ENCODE data around the gene ANXA6.

The ANXA6 gene

GRCh38 chr5:151126199-151126645 lies 31.4 kb downstream of the ANXA6 start:
- DNase-seq, result peak; percentile 9

DNA sequence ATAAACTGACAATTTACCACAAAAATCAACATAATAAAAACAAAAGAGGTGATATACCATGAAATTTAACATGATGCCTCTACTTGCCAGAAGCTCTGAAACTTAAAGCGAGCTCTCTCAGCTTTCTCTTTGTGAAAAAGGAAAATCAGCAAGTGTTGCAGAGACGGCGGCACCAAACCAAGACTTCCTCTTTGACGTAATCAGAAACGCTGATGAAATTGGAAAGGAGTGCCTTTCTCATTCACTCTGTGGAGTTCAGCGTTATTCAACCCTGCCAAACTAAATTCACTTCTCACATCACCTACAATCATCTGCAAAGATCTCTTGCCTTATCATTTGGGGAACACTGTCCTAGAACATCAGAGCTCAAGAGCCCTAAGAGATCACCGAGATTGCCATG lies 32.2 kb downstream of the ANXA6 start:
- DNase-seq, result peak; percentile 51

DNA sequence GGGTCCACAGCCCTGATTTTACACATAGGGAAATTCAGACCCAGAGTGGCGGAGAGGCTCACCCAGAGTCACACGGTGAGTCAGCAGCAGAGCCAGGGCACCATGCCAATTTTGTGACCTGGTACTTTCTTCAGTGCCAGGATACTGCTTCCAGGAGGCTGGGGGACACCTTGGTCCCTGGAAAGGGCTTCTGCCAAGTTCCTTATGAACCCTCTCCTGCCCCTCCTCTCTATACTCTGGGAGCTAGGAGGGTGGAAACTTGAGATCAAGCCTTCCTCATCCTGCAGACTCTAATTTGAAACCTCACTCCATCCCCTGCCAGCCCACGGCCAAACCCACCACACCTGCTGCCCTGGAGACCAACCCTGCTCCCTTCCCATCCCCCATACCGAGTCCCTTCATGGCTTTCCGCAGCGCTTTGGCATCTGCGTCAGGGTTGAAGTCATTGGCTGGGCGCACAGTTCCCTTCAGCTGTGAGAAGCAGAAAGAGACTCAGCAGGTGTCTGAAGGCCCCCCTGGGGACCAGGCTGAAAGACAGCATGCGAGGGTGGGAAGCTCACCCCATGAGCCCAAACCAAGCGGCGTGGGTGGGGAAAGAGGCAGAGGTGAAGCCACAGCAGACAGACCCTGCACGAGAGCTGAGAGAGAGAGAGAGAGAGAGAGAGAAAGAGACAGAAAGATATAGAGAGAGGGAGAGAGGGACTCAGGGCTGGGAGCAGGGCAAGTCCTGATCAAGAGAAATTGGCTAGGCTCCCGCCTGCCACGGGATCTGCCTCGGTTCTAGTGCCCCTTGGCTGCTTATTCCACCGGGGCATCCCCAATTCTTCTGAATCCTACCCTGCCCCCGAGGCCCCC lies 33.5 kb downstream of the ANXA6 start:
- no peak for DNase-seq

DNA sequence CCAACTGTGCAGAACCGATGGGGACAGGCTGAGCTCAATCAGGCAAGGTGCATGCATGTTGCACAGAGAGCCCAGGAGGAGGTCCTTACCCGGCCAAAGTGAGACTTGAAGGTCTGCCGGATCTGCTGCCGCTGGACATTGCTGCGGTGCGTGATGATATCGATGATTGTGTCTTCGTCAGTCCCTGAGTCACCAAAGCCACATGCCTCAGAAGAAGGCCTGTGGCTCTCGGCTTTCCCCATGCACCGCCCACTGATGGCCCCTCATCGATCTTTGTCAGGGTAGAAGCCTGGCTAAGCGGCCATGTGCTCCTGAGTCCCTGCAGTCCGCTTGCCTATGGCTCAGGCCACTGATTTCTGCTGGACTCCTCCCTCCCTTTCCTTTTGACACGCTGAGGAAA lies 34.8 kb downstream of the ANXA6 start:
- DNase-seq, result no peak

DNA sequence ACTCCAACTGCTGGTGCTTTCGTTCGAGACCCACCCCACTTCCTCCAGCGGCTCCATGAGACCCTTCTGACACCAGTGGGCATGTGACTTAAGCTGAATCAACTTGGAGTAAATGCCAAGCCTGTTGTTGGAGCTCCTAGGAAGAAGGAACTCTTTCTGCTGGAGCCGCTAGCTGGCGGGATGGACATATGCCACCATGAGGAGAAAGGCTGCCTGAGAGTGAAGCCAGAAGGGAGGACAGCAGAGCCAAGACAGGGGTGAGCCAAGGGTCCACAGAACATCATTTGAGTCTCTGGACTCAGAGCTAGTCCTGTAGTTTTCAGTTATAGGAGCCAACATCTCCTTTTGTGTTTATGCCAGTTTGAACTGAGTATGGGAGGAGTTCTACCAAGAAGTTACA lies 35.9 kb downstream of the ANXA6 start:
- DNase-seq, result no peak

DNA sequence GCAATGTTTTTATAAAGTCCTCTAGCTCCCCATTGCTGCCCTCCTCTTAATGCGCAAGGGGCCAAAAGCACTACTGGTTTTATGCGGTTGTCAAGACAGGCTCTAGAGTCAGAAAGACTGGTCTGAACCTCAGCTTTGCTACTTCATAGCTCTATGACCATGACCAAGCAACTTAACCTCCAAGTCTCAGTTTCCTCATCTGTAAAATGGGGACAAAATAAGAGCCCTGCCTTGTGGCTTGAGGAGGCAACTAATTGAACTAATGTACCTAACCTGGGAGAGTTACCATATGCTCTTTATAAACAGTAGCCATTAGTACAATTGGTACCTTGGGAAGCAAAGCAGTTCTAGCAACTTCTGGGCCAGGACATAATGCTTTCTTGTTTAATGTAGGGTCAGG lies 36.5 kb downstream of the ANXA6 start:
- DNase-seq, result no peak

GRCh38 chr5:151118913-151119575 lies 38.5 kb downstream of the ANXA6 start:
- DNase-seq, result no peak

DNA sequence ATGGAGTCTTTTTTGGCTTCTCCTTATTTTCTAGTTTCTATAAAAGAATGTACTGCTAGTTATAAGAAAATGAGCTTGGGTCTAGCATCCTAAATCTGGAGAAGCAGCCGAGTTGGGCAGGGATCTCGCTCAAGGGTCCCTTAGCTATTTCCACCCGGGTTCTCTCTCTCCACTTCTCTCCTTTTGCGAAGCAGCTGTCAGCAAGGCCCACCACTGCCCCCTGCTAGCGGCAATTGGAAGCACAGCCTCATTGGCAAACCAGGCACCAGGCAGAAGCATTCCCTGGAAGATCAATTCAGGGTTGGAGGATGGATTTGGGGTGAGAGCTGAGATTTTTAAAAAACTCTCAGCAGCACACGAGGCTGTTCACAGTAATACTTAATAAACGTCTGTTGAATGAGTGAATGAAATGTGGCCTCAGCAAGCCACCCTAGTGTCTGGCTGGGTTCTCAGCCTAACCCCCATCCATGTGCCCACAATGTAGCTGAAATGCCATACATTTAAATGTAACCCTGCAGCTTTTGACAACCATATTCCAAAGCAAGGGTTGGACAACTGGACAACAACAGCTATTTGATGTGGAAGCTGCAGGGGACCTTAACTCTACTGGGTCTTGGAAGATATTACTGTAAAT lies 42.2 kb downstream of the ANXA6 start:
- no peak for DNase-seq

GRCh38 chr5:151113651-151114050 lies 43.9 kb downstream of the ANXA6 start:
- no peak for DNase-seq

GRCh38 chr5:151110992-151111391 lies 46.6 kb downstream of the ANXA6 start:
- no peak for DNase-seq

- no peak for DNase-seq
Measured at GRCh38 chr5:151110122-151110681, 47.4 kb downstream of the ANXA6 start.

GRCh38 chr5:151108566-151108965 lies 49.0 kb downstream of the ANXA6 start:
- no peak for DNase-seq

GRCh38 chr5:151107738-151108520 lies 49.6 kb downstream of the ANXA6 start:
- no peak for DNase-seq

GRCh38 chr5:151107084-151107483 lies 50.5 kb downstream of the ANXA6 start:
- no peak for DNase-seq

- no peak for DNase-seq
Measured at GRCh38 chr5:151106509-151106908, 51.1 kb downstream of the ANXA6 start.

- no peak for DNase-seq
Measured at GRCh38 chr5:151106043-151106442, 51.5 kb downstream of the ANXA6 start.

- DNase-seq, result no peak
Measured at GRCh38 chr5:151105561-151105960, 52.0 kb downstream of the ANXA6 start.

- no peak for DNase-seq
Measured at GRCh38 chr5:151104795-151105194, 52.8 kb downstream of the ANXA6 start.

DNA sequence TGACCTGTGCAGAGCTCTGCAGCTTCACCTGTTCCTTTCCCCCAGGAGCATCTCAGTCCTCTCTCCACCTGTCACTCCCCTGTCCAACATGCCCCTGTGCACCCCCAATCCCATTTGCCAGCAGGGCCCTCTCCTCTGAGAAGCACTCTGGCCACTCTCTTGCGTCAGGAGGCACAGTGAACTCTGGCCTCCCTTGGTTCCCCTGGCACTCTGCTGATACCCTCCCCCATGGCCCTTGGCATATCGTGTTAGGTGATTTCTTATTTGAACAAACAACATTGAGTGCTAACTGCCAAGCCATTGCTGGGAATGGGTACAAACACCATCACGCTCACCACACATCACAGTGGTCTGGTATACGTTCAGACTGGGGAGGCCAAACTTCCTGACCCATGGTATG lies 55.8 kb downstream of the ANXA6 start:
- no peak for DNase-seq

- DNase-seq, result no peak
Measured at GRCh38 chr5:151101151-151101550, 56.4 kb downstream of the ANXA6 start.

DNA sequence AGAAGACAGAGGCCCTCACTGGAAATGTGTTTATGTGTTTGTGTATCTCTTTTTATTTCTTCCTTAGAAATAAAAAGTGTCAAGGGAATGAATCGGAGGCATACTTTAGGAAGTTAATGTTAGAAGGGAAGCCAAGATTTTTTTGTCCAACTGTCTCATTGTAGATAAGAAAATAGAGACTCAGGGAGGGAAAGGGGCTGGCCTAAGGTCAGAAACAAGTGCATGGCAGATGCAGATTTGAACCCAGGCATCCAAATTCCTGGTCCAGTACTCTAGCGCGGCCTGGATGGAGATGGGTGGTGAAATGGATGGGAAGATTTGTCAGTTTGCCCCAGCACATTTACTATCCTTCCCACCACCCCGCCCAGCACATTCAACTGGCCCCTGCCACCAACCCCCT lies 56.9 kb downstream of the ANXA6 start:
- DNase-seq, result no peak

- DNase-seq, result no peak
Measured at GRCh38 chr5:151098768-151099121, 58.8 kb downstream of the ANXA6 start.

Measured in GF-D8 (cell line).